OCI-LY3 (cell line): Measurements from ENCODE around the gene IWS1.

Source experiments
- CTCF ChIP-seq: fragments of 200-600, 300-600 bp; sonication (generic); IDR thresholded peaks from 2 replicates; pipeline ENCODE4 v1.5.1; 2014; ENCODE audit warnings: antibody characterized with exemption, low read length, low read depth
- EZH2phosphoT487 ChIP-seq: fragments of 200-600 bp; shearing (Covaris generic); IDR thresholded peaks from 2 replicates; pipeline ENCODE4 v1.6.1; 2018; ENCODE audit warnings: antibody characterized with exemption, mixed run types, low read depth

- TF ChIP-seq CTCF (no peak), EZH2phosphoT487 (no peak)
Observed at GRCh38 chr2:127472268-127472667, 54.0 kb downstream of the IWS1 start.
